HG02938 (cell line): ENCODE measurements around the gene SLC6A12.

ENCODE experiments used
- ATAC-seq: cut with Tn5 transposase; IDR thresholded peaks from one replicate; pipeline ENCODE4 v1.9.1; 2021; ENCODE audit warnings: mild to moderate bottlenecking, moderate library complexity; ENCODE audit not compliant: unreplicated experiment

The SLC6A12 gene

DNA sequence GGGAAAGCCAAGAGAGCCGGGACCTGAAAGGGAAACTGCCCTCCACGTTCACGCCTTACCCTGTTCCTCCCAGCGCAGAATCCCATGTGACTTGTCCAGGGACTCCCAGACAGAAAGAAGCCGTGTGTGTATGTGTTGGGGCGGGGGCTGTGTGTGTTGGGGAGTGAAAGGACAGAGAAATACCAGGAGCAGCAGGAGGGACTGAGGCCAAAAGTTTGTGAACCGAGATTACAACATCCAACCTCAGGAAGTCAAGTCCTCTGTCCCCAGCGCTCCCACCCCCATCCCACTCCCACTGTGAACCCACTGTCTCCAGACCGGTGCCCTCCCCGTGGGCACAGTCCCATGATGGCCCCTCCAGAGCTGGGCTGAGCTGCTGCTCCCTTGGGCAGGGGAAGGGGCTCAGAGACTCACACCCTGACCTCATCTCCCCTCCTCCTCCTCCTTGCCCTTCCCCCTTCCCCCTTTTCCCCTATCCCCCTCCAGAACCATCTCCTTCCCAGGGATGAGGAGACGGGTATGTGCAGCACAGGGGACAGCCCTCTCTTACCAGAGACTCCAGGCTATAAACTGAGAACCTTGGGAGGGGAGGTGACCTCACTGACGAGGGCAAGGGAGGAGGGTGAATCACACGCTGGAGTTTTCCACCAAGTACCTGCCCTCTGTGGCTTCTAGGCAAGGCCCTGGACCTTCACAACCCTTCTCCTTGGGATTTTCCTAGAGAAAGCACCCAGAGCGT is at the start of gene SLC6A12:
Gene SLC6A12, minus strand, starts transcription at position 155 of the 739 bp plus-strand sequence. CDS start 4,171 bp downstream, outside the sequence.
- no peak for ATAC-seq

DNA sequence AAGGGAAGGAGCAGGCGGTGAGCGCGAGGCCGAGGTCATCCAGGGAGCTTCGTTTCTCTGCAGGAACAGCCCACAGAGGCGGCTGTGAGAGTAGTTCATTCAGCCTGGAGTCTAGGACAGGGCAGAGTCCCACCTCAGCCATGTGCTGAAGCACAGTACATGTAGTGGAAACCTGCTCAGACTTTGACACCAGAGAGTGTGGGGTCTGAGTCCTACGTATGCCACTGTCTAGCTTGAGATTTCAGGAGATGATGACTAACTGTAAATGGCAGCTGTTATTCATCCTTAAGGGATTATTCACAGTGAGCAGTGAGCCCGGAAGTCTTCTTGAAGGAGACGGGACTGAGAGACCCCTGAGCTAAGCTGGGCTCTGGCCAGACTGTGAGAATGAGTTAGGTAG is 49.6 kb upstream of the SLC6A12 start:
- ATAC-seq, result no peak

DNA sequence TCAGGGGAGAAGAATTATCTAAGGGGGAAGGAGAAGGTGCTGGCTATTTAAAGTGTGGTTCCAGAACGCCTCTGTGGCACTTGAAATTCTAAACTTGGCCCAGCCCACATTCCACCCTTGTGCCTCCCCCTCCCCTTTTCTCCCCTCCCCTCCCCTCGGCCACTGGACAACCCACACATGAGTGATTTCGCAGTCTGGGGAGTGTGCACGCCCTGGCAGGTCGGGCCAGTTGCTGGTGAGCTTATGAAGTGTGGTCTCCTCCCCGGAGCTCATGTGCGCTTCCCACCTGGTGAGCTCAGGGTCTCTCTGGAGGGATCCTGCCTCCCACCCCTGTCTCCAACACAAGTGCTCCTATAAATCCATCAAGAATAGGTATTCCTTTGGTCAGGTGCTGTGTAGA is 48.9 kb upstream of the SLC6A12 start, which contains the start of gene SLC6A13:
Gene SLC6A13, minus strand, starts transcription at position 20 of the 400 bp plus-strand sequence. CDS start 2,784 bp downstream, outside the sequence.
- ATAC-seq, result no peak

DNA sequence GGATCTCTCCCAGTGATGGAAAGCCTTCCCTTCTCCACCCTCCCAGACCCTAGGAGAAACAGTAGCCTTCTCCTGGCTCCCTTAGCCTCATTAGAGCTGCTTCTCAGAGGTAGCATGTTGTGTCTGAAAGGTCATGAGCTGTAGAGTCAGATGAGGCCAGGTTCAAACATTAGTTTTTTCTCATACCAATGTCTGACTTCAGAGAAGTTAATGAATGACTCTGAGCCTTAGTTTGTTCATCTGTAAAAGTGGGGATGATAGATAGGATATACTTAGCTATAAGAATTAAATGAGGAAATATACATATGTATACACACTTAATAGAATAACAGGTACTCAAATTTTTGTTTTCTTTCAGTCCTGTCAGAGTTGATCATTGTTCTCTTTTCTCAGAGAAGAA is 48.2 kb upstream of the SLC6A12 start:
- ATAC-seq, result no peak

DNA sequence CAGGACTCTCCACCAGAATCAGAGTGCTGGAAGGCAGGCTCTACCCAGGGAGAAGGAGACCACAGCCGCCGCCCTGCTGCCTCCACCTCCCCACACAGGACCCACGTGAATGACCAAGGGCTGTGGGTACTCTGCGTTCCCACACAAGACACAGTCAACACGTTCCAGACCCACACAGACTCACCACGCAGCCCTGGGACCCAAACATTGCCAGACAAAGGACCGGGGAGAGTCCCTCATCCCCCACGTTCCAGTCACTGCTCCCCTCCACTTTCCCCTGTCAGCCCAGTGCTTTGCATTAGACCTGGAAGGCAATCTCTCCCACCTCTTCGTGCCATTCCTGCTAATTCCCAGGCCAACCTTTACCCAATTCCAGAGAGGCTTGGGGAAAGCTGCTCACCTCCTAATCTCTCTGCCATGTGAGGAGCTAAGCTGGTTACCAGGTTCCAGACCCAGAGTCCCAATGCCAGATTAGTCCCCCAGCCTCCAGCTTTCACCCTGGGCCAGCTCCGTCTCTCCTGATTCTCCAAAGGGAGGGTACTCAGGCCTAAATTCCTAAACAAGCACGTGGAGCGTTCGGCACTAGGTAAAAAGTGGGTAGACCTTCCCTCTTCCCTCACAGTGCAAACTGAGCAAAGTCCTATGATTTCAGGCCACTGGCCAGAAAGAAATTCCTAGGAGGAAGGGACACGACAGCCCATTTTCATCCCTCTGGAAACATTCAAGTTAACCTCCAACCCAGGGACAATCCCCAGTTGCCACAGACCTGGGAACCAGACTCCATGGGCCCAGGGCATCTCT is 43.8 kb upstream of the SLC6A12 start:
- ATAC-seq, result no peak

DNA sequence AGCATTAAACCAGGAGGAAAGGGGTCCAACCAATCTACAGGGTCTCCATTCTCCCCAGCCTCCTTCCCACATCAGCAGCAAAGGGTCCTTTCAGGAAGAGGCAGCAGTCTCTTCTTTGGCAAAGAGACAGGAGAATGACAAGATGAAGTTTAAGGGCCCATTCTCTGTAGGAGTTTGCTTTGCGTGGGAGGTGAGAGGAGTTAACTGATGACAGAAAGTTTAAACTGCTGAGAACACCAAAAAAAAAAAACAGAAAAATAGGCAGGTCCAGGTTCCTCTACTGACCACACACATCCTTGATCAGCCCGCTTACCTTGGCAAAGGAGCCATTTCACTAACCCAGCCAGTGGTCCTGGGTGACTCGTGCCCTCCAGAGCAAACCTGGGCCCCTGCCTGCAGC is 43.0 kb upstream of the SLC6A12 start:
- ATAC-seq, result no peak

DNA sequence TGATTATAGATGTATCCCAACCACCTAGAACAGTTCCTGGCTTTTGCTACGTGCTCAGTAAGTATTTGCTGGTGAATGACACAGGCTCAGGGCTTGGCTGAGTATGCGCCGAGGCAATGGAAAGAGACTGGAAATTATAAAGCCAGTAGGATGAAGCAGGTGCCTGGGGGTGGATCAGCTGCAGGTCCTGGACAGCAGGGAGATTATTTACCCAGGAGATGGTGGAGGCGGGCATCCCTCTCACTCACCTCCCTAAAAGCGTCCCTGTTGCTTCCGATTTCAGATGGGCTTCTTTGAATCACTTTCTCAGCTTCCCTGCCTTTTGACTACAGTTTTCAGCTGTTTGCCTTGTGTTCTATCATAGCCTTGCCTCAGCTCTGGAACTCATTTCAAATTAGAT is 42.3 kb upstream of the SLC6A12 start:
- ATAC-seq, result no peak

DNA sequence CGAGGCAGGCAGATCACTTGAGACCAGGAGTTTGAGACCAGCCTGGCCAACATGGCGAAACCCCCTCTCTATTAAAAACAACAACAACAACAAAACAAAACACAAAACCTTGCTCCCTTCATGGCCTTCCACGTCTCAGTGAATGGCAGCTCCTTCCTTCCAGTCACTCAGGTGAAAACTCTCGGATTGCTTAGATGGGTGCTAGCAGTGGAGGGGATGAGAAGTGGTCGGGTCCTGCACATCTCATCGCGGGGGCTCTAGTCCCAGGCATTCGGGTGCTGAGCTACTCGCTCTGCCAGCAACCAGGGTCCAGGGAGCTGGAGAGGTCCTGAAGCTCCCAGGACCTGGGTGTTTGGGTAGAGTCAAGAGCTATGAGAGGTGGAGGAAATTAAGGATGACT is 41.0 kb upstream of the SLC6A12 start:
- no peak for ATAC-seq

DNA sequence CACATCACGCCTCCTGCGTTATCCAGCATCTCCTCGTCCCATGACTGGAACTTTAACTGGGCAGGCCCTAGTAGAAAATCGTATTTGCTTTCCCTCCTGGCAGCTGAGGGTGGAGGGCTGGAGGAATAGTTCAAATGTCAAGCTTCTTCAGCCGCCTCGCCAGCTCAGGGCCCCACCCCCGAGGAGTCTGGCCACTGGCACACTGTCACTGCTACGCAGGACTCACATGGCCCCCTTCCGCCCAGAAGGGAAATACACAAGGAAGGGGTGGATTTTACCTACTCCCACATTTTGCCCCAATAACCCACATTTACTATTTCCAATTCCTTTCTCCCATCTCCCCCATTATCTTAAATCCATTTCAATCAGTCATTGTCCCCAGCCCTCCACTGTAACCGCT is 40.1 kb upstream of the SLC6A12 start:
- ATAC-seq, result no peak

DNA sequence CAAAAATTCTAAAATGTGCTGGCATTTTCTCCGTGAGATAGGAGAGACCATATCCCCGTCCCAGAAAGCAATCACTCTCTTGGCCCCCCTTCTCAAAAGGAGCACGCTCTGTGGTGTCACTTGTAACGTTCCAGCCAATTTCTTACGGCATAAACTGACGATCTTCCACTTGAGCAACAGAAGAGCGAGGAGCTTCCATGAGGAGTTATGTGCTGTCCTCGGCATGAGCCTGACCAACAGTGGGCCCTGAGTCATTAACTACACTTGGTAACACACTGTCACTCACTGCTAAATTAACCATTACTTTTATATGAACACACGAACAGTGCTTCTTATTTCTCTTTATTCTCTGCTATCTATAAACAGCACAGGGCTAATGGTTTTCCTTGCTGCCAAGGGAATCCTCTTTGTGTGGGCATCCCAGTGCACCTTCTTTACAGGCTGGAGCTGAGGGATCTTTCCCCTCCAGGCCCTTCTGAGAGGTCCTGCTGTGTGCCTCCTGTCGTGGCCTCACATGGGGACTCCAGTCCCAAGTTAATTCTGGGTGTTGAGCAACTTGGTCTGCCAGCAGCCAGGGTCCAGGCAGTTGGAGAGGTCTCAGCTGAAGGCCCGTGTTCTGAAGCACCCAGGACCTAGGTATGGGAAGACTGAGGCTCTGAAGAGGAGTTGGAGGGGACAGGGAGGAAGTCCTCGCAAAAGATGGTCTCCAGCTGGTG is 39.3 kb upstream of the SLC6A12 start:
- ATAC-seq, result no peak

DNA sequence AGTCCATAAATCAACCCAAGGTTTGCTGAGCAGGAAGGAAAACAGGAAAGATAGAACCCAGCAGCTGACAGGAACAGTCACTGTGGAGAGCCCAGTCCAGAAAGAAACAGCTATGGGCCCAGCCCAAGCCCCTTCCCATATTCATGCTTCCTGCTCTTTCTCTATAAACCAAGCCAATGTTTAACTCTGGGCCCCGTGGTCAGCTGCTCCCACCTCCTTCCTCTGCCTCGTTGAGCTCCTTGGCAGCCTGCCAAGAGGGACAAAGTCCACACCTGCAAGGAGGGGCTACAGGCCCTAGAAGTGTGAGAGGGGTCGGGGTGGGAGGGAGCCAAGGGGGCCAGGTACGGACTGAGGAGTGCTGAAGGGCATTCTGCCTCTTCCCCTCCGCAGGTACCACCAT is 38.7 kb upstream of the SLC6A12 start:
- no peak for ATAC-seq

DNA sequence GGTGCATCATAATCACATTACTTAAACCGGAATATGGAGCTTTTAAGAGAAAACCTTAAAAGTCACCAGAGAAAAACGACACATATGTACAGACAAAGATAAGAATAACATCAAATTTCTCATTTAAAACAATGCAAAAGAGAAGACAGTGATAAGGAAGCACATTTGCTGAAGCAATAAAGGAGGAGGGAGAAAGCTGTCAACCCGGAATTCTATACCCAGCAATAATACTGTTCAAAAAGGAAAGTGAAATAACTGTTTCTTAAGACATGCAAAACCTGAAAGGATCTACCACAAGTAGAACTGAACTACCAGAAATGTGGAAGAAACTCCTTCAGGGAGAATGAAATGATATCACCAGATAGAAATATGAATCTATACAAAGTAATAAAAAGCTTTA is 33.3 kb upstream of the SLC6A12 start:
- no peak for ATAC-seq

DNA sequence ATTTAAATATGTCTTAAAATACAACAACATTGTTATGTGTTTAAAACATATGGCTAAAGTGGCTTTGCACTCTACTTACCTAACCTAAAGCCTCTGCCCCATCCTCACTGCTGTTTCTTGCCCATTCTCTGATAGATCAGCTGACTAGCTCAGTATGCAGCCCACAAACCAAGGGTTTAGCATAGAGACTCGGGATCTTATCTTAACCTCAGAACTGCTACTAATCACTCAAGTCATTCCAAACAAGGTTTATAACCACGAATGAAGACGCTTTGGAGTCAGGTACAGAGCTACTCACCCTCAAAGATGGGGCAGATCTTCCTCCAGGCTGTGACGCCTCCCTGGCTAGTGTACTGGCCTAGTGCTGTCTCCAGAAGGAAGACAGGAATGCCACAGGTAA is 29.4 kb upstream of the SLC6A12 start:
- ATAC-seq, result no peak

DNA sequence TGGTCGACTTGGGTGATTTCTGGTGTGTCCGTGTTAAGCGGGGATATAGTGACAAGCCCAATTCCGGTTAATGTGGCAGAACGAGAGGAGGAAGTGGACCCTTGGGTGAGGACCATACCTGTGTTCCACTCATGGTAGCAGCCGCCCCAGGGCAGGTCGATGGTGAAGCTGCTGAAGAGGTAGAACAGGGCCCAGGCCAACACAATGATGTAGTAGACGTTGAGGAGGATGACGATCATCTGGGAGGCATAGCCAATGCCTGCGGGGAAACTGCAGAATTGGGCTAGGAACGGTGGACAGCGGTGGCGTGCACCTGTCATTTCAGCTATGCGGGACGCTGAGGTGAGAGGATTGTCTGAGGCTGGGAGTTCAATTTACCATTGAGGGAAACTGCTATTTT is 28.5 kb upstream of the SLC6A12 start:
- no peak for ATAC-seq

DNA sequence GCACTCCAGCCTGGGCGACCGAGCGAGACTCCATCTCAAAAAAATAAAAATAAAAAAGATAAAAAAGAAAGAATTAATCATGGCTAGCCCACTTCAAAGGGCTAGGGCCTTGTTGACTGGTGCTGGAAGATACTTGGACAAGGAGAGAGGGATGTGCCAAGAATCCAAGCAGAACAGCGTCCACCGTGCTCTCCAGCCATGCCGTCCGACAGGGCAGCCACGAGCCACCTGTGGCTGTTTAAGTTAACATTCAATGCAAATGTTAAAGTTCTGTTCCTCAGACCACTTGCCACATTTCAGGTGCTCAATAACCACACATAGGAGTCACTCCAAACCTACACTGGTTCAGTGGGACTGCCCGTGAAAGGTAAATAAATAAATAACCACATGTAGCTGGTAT is 27.3 kb upstream of the SLC6A12 start:
- ATAC-seq, result no peak

DNA sequence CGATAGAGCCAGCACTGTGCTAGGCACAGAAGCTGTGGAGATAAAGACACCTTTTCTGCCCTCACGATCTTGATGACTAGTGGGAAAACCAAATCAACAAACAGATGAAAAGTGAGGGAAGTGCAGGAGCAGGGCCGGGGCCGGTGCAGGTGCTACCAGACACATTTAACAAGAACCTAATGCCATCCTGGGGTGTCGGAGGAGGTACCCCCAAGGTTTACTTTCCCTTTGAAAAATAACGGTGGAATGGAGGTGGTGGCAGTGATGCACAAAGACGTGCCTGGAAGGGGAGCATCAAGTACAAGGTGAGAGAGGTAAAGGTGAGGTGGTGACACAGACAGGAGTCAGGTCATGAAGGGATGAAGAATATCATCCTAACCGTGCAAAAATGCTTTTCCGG is 26.6 kb upstream of the SLC6A12 start:
- ATAC-seq, result no peak

DNA sequence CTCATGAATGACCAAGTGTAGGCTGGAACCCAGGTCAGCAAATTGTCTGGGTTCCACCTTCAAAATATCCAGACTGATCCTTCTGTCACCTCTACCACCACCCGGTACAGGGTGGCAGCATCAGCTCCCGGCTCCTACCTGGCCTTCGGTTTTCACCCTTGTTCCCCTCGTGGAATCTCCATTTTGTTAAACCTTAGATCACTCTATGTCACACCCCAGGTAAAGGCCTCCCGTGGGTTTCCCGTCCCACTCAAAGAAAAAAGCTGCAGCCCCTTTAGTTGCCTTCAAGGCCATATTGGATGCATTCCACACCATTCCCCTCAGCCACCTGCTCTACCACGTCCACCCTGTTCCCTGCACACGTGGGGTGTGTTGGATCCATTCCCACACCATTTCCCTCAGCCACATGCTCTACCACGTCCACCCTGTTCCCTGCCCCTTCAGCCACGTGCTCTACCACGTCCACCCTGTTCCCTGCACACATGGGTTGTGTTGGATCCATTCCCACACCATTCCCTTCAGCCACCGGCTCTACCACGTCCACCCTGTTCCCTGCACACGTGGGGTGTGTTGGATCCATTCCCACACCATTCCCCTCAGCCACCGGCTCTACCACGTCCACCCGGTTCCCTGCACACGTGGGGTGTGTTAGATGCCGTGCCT is 24.9 kb upstream of the SLC6A12 start:
- no peak for ATAC-seq

DNA sequence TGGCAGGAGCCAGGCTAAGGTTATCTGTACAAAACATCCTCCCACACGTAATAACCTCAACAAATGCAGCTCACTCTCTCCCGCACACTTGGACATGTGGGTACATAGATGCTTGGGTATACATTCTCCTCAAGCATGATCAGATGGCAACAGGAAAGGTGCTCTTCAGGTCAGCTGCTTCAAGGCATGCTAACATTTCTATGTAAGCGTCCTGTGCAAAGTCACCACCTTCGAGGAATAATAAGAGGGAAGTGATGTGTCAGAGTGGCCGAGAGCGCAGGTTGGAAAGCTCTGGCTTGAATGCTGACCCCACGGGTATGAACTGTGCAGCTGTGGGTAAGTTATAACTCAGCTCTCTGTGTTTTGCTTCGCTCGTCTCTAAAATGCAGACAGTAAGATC is 24.2 kb upstream of the SLC6A12 start:
- no peak for ATAC-seq

DNA sequence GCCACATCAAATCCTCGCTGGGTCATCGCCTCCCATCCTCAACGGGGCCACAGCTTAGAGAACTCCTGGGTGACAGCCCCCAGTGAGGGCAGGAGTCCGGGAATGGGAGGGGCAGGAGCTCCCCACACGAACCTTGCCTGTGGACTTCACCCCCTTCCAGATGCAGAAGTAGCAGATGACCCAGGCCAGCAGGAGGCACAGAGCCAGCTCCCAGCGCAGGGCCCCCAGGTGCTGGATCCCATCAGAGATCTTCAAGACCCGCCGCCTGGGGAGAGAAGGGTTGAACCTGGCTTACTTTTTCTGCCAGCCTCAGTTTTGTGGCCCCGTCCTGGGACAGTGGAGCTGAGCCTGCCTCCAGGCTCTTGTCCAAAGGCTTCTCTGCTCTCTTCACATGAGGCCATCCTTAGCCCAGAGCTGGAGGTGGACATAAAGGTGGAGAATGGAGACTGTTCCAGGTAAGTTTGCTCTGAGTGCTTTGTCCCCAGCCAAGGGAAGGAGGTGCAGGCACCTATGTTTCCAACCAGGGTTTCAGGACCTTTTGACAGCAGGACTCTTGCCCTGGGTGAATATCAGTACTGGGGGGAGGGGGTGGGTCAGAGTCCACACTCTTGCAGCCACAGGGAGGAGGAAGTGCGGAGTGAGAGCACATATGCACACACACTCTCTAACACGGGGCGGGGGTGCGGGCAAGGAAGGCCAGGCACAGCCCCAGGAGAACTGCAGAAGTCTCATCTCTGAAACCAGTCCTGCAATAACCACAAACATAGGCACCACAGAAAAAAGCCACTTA is 23.3 kb upstream of the SLC6A12 start:
- no peak for ATAC-seq

DNA sequence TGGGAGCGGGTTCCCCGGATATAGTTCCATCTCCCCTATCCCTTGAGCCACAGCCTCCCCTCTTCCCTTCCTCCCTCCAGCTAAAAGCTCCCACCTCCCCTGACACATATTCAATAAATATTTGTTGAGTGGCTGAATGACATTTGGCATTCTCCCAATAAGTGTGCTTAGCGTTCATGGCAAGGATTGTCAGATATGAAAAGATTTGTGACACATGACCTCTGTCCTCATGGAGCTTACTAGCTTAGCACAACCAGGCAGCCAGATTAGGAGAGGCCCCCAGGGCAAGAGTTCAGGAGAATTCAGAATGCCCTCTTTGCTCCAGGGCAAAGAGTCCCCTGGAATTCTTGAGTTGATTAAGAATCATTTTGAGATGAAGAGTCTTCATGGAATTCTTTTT is 22.5 kb upstream of the SLC6A12 start:
- ATAC-seq, result no peak
